D721Med (cell line): ENCODE measurements around the gene MYO16.

Experiments
- DNase-seq: peaks from one replicate; pipeline ENCODE4 v3.0.0; 2011; ENCODE audit warnings: low spot score; ENCODE audit not compliant: insufficient read length
- FAIRE-seq: peaks from 2 replicates; lab custom pipeline; 2011; peaks lifted over from hg19 to GRCh38; lab: Jason Lieb, UNC
- CTCF ChIP-seq: IDR thresholded peaks from 2 replicates; pipeline ENCODE4 v1.5.1; 2012; ENCODE audit warnings: mild to moderate bottlenecking, control low read depth; ENCODE audit not compliant: insufficient read depth; ENCODE audit errors: missing control alignments

The MYO16 gene

GRCh38 chr13:108785844-108786243 is 156.4 kb downstream of the MYO16 start:
- FAIRE-seq, result no peak
- TF ChIP-seq CTCF, result no peak
- no peak for DNase-seq

GRCh38 chr13:108786456-108787200 is 157.2 kb downstream of the MYO16 start:
- TF ChIP-seq CTCF, result no peak
- DNase-seq (no peak), FAIRE-seq (no peak)

GRCh38 chr13:108787700-108788414 is 158.4 kb downstream of the MYO16 start:
- FAIRE-seq, result no peak
- no peak for DNase-seq
- no peak for TF ChIP-seq CTCF

GRCh38 chr13:108789476-108789875 is 160.1 kb downstream of the MYO16 start:
- FAIRE-seq (no peak), DNase-seq (no peak)
- TF ChIP-seq CTCF, result no peak

GRCh38 chr13:108795841-108796240 is 166.4 kb downstream of the MYO16 start:
- no peak for DNase-seq
- no peak for FAIRE-seq
- no peak for TF ChIP-seq CTCF

GRCh38 chr13:108797354-108797753 is 167.9 kb downstream of the MYO16 start:
- FAIRE-seq, result no peak

More at GRCh38 chr13:108797354-108797753, 167.9 kb downstream of the MYO16 start:
- no peak for TF ChIP-seq CTCF
- DNase-seq, result no peak
